Retinal pigment epithelial cell (primary cell): Measurements from ENCODE around the gene MYLK.

Experiments used
- DNase-seq: peaks from one replicate; pipeline ENCODE4 v3.0.0-alpha.2; 2010; ENCODE audit warnings: low read depth
- H3K4me3 ChIP-seq: 2 replicates; pipeline ENCODE4 v1.5.1; 2011; ENCODE audit warnings: mild to moderate bottlenecking, low read length, control low read depth, moderate library complexity
- TF ChIP-seq, protein P1 (sequence below): conservative IDR thresholded peaks from 2 replicates; pipeline ENCODE4 v1.5.1; 2011; ENCODE audit warnings: low read depth, low read length, control low read depth, inconsistent platforms

MYLK gene

GRCh38 chr3:123584988-123585937, 298.9 kb downstream of the MYLK start, which contains the start of gene HACD2:
Gene HACD2 (minus strand): TSS chr3:123585053. CDS start chr3:123585027, 26 bp downstream.
- TF ChIP-seq, protein P1, sequence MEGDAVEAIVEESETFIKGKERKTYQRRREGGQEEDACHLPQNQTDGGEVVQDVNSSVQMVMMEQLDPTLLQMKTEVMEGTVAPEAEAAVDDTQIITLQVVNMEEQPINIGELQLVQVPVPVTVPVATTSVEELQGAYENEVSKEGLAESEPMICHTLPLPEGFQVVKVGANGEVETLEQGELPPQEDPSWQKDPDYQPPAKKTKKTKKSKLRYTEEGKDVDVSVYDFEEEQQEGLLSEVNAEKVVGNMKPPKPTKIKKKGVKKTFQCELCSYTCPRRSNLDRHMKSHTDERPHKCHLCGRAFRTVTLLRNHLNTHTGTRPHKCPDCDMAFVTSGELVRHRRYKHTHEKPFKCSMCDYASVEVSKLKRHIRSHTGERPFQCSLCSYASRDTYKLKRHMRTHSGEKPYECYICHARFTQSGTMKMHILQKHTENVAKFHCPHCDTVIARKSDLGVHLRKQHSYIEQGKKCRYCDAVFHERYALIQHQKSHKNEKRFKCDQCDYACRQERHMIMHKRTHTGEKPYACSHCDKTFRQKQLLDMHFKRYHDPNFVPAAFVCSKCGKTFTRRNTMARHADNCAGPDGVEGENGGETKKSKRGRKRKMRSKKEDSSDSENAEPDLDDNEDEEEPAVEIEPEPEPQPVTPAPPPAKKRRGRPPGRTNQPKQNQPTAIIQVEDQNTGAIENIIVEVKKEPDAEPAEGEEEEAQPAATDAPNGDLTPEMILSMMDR: no peak
- H3K4me3 ChIP-seq: peak within 1 kb of the TSS; percentile 65
- peak; percentile 91 for DNase-seq

GRCh38 chr3:123584284-123584987, 299.7 kb downstream of the MYLK start:
- peak overlapping the region; percentile 65 for H3K4me3 ChIP-seq
- DNase-seq: no peak
- TF ChIP-seq, protein P1: no peak

GRCh38 chr3:123583561-123583960, 300.6 kb downstream of the MYLK start:
- DNase-seq: no peak
- TF ChIP-seq, protein P1: no peak
- H3K4me3 ChIP-seq: no peak overlapping the region

DNA sequence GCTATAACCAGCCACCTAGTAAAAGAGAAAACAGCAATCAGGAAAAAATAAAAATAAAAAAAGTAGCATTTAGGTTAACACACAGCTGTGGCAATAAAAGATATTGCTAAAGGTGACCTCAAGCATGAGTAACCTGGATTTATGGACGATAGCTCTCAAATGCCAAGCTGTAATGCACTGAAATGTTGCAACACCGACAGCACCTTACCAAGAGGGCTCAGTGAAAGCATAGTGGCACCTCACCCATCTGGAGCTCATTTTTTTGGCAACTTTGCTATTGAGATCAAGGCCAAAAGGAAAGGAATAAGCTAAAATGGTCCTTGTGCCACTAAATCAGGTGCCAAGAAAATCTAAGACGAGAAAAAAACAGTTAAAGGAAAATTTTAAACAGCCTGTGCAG, 301.8 kb downstream of the MYLK start:
- H3K4me3 ChIP-seq: no peak overlapping the region
- TF ChIP-seq, protein P1: no peak
- no peak for DNase-seq

- no peak for DNase-seq
- H3K4me3 ChIP-seq: no peak overlapping the region
- TF ChIP-seq, protein P1: no peak
Measured at GRCh38 chr3:123576122-123576521, 308.0 kb downstream of the MYLK start.

GRCh38 chr3:123571973-123572365, 312.2 kb downstream of the MYLK start:
- no peak overlapping the region for H3K4me3 ChIP-seq
- DNase-seq: no peak
- TF ChIP-seq, protein P1: no peak
